Mesenchymal stem cell (in vitro differentiated cells and primary cell): ENCODE measurements around the gene PDZD2.

Experiments used
- DNase-seq: peaks from one replicate; pipeline ENCODE4 v3.0.0-alpha.2; 2013
- H2AFZ ChIP-seq: one replicate; pipeline ENCODE4 v1.6.1; 2013; ENCODE audit warnings: low read depth, mild to moderate bottlenecking, control low read depth, inconsistent platforms, low read length, moderate library complexity
- H2AK5ac ChIP-seq: 2 replicates; pipeline ENCODE4 v1.6.1; 2013; ENCODE audit warnings: low read length, moderate library complexity, mild to moderate bottlenecking, inconsistent platforms; ENCODE audit not compliant: severe bottlenecking
- H2BK120ac ChIP-seq: one replicate; pipeline ENCODE4 v1.6.1; 2013; ENCODE audit warnings: low read depth, mild to moderate bottlenecking, inconsistent platforms, low read length, moderate library complexity
- H2BK12ac ChIP-seq, 2 experiments: one replicate each; pipeline ENCODE4 v1.6.1; 2013; ENCODE audit warnings: inconsistent platforms in 2 of 2, low read length in 2 of 2, mild to moderate bottlenecking in 2 of 2, moderate library complexity in 2 of 2, control low read depth in 1 of 2
- H2BK15ac ChIP-seq: one replicate; pipeline ENCODE4 v1.6.1; 2013; ENCODE audit warnings: mild to moderate bottlenecking, low read depth, inconsistent platforms; ENCODE audit not compliant: poor library complexity, severe bottlenecking
- H2BK5ac ChIP-seq: 2 replicates; pipeline ENCODE4 v1.6.1; 2013; ENCODE audit warnings: low read depth, mild to moderate bottlenecking, low read length, control low read depth, inconsistent platforms; ENCODE audit not compliant: poor library complexity, severe bottlenecking
- H3K14ac ChIP-seq, 2 experiments: one replicate each; pipeline ENCODE4 v1.6.1; 2013; ENCODE audit warnings: inconsistent platforms in 2 of 2, low read length in 2 of 2, control low read depth in 1 of 2, mild to moderate bottlenecking in 1 of 2, moderate library complexity in 1 of 2
- H3K18ac ChIP-seq, 2 experiments: one replicate each; pipeline ENCODE4 v1.6.1; 2013; ENCODE audit warnings: inconsistent platforms in 2 of 2, low read length in 2 of 2, control low read depth in 1 of 2, low read depth in 1 of 2, mild to moderate bottlenecking in 1 of 2
- H3K23ac ChIP-seq, 2 experiments: one replicate each; pipeline ENCODE4 v1.6.1; 2013; ENCODE audit warnings: inconsistent platforms in 2 of 2, low read length in 2 of 2, mild to moderate bottlenecking in 2 of 2, moderate library complexity in 2 of 2, control low read depth in 1 of 2
- H3K27ac ChIP-seq: 2 replicates; pipeline ENCODE4 v1.5.1; 2013; ENCODE audit warnings: mild to moderate bottlenecking, moderate library complexity, low read length, control low read depth, inconsistent platforms; ENCODE audit not compliant: poor library complexity, severe bottlenecking
- H3K27me3 ChIP-seq, 2 experiments: 2 replicates each; pipeline versions ENCODE4 v1.6.1 to v1.7.0; 2013; ENCODE audit warnings: low read length in 2 of 2, mild to moderate bottlenecking in 2 of 2, moderate library complexity in 2 of 2, control low read depth in 1 of 2, inconsistent platforms in 1 of 2; ENCODE audit not compliant: control insufficient read depth in 1 of 2, insufficient read depth in 1 of 2
- H3K36me3 ChIP-seq, 2 experiments: 2 replicates each; pipeline versions ENCODE4 v1.6.1 to v1.7.0; 2013; ENCODE audit warnings: low read length in 2 of 2, control low read depth in 1 of 2, inconsistent platforms in 1 of 2, low read depth in 1 of 2, mild to moderate bottlenecking in 1 of 2; ENCODE audit not compliant: insufficient read depth in 2 of 2, control insufficient read depth in 1 of 2
- H3K4ac ChIP-seq, 2 experiments: one replicate each; pipeline ENCODE4 v1.6.1; 2013; ENCODE audit warnings: inconsistent platforms in 2 of 2, low read length in 2 of 2, mild to moderate bottlenecking in 2 of 2, moderate library complexity in 2 of 2, control low read depth in 1 of 2, low read depth in 1 of 2
- H3K4me1 ChIP-seq: 2 replicates; pipeline ENCODE4 v1.6.1; 2013; ENCODE audit warnings: low read depth, low read length, control low read depth; ENCODE audit not compliant: control insufficient read depth, insufficient read depth
- H3K4me2 ChIP-seq: 2 replicates; pipeline ENCODE4 v1.6.1; 2013; ENCODE audit warnings: low read length, mild to moderate bottlenecking, inconsistent platforms; ENCODE audit not compliant: poor library complexity, severe bottlenecking
- H3K4me3 ChIP-seq, 2 experiments: 2 replicates each; pipeline versions ENCODE4 v1.5.1 to v1.7.0; 2013; ENCODE audit warnings: low read length in 2 of 2, mild to moderate bottlenecking in 2 of 2, control low read depth in 1 of 2, low read depth in 1 of 2; ENCODE audit not compliant: insufficient read depth in 1 of 2
- H3K79me1 ChIP-seq: replicated peaks from 2 replicates; pipeline ENCODE4 v1.6.1; 2013; ENCODE audit warnings: mild to moderate bottlenecking, control low read depth, low read length, inconsistent platforms; ENCODE audit not compliant: poor library complexity, severe bottlenecking
- H3K9ac ChIP-seq: 2 replicates; pipeline ENCODE4 v1.7.0; 2013; ENCODE audit warnings: mild to moderate bottlenecking, low read length, moderate library complexity
- H3K9me3 ChIP-seq: 2 replicates; pipeline ENCODE4 v1.7.0; 2013; ENCODE audit warnings: mild to moderate bottlenecking, low read length; ENCODE audit not compliant: control insufficient read depth
- H4K8ac ChIP-seq: one replicate; pipeline ENCODE4 v1.6.1; 2013; ENCODE audit warnings: inconsistent platforms, mild to moderate bottlenecking, low read length, moderate library complexity
- H4K91ac ChIP-seq: one replicate; pipeline ENCODE4 v1.6.1; 2013; ENCODE audit warnings: mild to moderate bottlenecking, low read length, inconsistent platforms
- WGBS: methylation state at CpG from one replicate; pipeline ENCODE4 v1.1.7; 2013; ENCODE audit warnings: mixed read lengths; 5-methylcytosine and 5-hydroxymethylcytosine counted together

PDZD2 gene

GRCh38 chr5:31758803-31759425, 120.0 kb downstream of the PDZD2 start:
- no peaks in the 10 kb centered on the region for H3K9me3 ChIP-seq
- WGBS, result 100% methylated on average over 4 of the region's 11 CpGs
- DNase-seq, result no peak

DNA sequence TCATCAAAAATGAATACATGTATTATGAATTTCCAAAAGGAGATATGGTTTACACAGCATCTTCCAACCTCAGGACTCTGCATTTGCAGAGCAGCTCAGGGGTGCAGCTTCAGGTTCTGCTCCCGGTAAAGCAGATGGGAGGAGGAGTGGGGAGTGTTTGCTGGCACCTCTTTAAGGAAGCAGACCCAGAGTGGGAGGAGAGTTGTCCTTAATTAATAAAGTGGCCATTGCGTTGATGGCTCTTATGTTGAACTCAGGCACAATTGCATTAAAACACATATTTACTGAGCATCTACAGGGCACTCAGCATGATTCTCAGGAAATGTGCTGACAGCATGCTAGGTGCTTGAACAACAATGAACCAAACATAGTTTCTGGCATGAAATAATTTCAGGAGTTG, 121.0 kb downstream of the PDZD2 start:
- no peak overlapping the region for H2BK5ac ChIP-seq
- no peak overlapping the region for H3K4me2 ChIP-seq
- H3K79me1 ChIP-seq, result no peaks in the 10 kb centered on the region
- no peaks in the 10 kb centered on the region for H3K4me1 ChIP-seq
- no peak overlapping the region for H2AK5ac ChIP-seq
- H2BK15ac ChIP-seq, result no peak overlapping the region
- DNase-seq, result no peak
- no peak overlapping the region for H3K9ac ChIP-seq
- H4K8ac ChIP-seq, result no peak overlapping the region
- no peaks in the 10 kb centered on the region for H3K9me3 ChIP-seq
- H2AFZ ChIP-seq, result no peak overlapping the region
- 82% methylated on average over 2 of the region's 2 CpGs for WGBS
- no peak overlapping the region for H3K14ac ChIP-seq
- no peak overlapping the region for H3K23ac ChIP-seq
- no peak overlapping the region for H2BK120ac ChIP-seq
- no peak overlapping the region for H3K27ac ChIP-seq
- no peak overlapping the region for H3K18ac ChIP-seq
- no peak overlapping the region for H2BK12ac ChIP-seq
- H3K27me3 ChIP-seq, result peaks cover 19 to 28% of the 10 kb centered on the region in 2 experiments
- no peak overlapping the region for H4K91ac ChIP-seq
- no peak overlapping the region for H3K4me3 ChIP-seq
- no peak overlapping the region for H3K4ac ChIP-seq
- no peaks in the 10 kb centered on the region for H3K36me3 ChIP-seq

More at GRCh38 chr5:31758803-31759425, 120.0 kb downstream of the PDZD2 start:
- no peak overlapping the region for H2BK15ac ChIP-seq
- H3K27ac ChIP-seq, result no peak overlapping the region
- H2AK5ac ChIP-seq, result no peak overlapping the region
- no peaks in the 10 kb centered on the region for H3K4me1 ChIP-seq
- no peak overlapping the region for H2AFZ ChIP-seq
- no peaks in the 10 kb centered on the region for H3K79me1 ChIP-seq
- no peaks in the 10 kb centered on the region for H3K36me3 ChIP-seq
- peaks cover 15 to 31% of the 10 kb centered on the region in 2 experiments for H3K27me3 ChIP-seq
- no peak overlapping the region for H2BK120ac ChIP-seq
- no peak overlapping the region for H3K4ac ChIP-seq
- no peak overlapping the region for H4K8ac ChIP-seq
- H3K4me3 ChIP-seq, result no peak overlapping the region
- no peak overlapping the region for H3K9ac ChIP-seq
- H3K14ac ChIP-seq, result no peak overlapping the region
- no peak overlapping the region for H3K4me2 ChIP-seq
- H3K23ac ChIP-seq, result no peak overlapping the region
- H4K91ac ChIP-seq, result no peak overlapping the region
- H2BK12ac ChIP-seq, result no peak overlapping the region
- H2BK5ac ChIP-seq, result no peak overlapping the region
- H3K18ac ChIP-seq, result no peak overlapping the region

- Histone ChIP-seq H4K91ac (no peak overlapping the region), H3K9me3 (no peaks in the 10 kb centered on the region), H2BK15ac (no peak overlapping the region), H3K14ac (no peak overlapping the region), H2BK12ac (no peak overlapping the region), H4K8ac (no peak overlapping the region), H2AFZ (no peak overlapping the region), H3K9ac (no peak overlapping the region), H2BK120ac (no peak overlapping the region), H3K4me1 (no peaks in the 10 kb centered on the region), H2AK5ac (no peak overlapping the region), H3K27ac (no peak overlapping the region), H3K79me1 (no peaks in the 10 kb centered on the region), H3K4me3 (no peak overlapping the region), H3K27me3 (peaks cover 19 to 24% of the 10 kb centered on the region in 2 experiments), H3K4ac (no peak overlapping the region), H3K36me3 (no peaks in the 10 kb centered on the region), H2BK5ac (no peak overlapping the region), H3K18ac (no peak overlapping the region), H3K23ac (no peak overlapping the region), H3K4me2 (no peak overlapping the region)
- 85% methylated on average over 5 of the region's 5 CpGs for WGBS
- DNase-seq, result no peak
Measured at GRCh38 chr5:31761877-31762276, 122.9 kb downstream of the PDZD2 start.

DNA sequence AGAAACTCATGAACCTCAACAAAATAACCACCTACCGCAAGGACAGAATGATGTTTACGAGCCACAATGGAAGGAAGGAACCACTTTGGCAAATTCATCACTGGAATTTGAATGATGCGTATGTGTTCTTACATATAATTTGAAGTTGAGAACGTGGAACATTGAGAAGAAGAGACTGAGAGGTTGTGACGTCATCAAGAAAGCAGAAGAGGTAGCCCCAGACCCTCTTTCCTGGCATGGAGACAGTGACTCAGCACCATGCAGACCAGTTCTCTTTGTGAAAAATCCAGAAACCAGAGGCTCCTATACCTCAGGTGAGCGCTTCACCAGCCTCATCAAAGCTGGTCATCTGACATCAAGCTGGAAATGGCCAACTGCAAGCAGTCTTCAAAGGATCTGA, 124.5 kb downstream of the PDZD2 start:
- no peak for DNase-seq
- WGBS, result 81% methylated on average over 6 of the region's 6 CpGs
- Histone ChIP-seq H3K27me3 (peaks cover 14 to 24% of the 10 kb centered on the region in 2 experiments), H4K8ac (no peak overlapping the region), H4K91ac (no peak overlapping the region), H3K4ac (no peak overlapping the region), H3K4me3 (no peak overlapping the region), H3K36me3 (no peaks in the 10 kb centered on the region), H3K4me1 (no peaks in the 10 kb centered on the region), H2BK120ac (no peak overlapping the region), H2AFZ (no peak overlapping the region), H3K79me1 (no peaks in the 10 kb centered on the region), H3K14ac (no peak overlapping the region), H3K18ac (no peak overlapping the region), H3K9me3 (no peaks in the 10 kb centered on the region), H2AK5ac (no peak overlapping the region), H3K23ac (no peak overlapping the region), H3K4me2 (no peak overlapping the region), H3K9ac (no peak overlapping the region), H2BK5ac (no peak overlapping the region), H2BK12ac (no peak overlapping the region), H3K27ac (no peak overlapping the region), H2BK15ac (no peak overlapping the region)
